HG03139 (cell line): ENCODE measurements around the gene AFF2.

Source experiments
- ATAC-seq: cut with Tn5 transposase; IDR thresholded peaks from one replicate; pipeline ENCODE4 v1.9.1; 2021; ENCODE audit not compliant: unreplicated experiment

The AFF2 gene

DNA sequence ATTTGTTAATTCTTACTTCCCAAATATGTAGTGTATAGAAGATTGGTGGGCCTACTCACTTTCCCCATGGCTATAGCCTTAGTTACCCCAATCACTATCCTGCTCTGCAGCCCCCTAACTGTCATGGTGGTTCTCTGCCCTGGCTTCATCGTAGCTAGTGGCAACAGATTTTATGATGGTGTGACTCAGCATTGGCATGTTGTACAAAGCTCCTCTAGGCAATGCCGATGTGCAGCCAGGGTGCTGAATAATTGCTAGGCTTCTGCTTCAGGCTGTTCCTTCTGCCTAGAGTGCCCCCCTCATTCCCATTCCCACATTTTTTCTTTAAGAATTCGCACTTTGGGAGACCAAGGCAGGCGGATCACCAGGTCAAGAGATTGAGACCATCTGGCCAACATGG is 35.2 kb downstream of the AFF2 start:
- no peak for ATAC-seq

DNA sequence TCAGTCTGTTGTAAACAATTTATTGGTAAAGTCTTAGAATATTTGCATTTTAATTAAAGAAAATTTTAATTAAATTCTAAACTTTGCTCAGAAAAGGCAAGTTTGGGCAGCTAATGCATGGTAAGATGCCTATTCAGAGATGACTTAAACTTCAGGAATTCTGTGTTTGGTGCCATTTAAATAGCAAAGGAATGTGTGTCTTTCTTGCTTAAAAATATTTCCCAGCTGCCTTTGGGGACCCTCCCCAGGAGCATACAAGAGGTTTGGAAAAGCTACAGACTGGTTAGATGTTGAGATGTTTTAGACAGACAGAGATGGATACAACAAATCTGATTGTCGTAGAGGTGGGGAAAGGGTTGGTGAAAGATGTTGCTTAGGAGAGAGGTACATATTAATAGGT is 36.5 kb downstream of the AFF2 start:
- ATAC-seq = no peak

DNA sequence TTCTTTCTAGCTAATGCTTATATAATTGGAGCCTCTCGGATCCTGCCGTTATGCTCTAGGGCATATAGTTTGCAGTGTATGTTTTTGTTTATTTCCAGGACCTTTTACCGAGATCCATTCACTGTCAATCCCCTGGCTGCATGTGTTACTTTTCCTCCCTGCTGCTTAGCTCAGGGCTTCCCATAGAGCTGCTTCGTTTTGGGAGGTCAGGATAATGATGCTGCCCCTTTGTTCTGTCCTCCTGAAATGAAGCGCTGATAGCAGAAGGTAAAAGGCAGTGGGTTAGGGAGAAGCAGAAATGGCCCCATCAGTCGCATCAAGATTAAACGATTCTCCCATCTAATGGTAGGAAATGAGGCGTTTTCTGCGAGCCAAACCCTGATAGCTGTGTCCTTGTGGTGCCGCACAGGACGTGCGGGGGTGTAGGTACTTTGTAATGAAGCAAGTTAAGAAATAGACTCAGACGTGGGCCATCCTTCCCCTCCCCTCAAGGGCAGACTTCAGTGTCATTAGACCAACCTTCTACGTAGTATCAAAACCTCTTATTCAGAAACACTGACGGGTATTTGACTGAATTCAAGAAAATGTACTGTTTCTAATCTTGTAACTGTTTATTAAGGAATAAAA is 37.3 kb downstream of the AFF2 start:
- no peak for ATAC-seq

DNA sequence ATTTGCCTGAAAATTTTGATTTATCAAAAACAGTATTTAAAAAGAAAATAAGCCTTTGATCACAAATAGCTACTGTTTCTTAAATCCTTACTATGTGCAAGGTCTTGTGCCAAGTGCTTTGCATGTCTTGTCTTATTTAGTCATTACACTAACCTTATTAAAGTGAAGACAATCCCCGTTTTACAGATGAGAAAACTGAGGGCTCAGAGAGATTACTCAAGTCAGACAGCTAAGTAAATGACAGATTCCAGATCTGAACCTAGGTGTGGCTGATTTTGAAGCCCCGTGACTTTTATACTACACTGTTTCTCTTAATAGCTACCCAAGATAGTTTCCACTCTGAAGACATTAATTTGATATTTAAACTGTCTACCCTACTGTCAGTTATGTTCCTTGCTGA is 38.2 kb downstream of the AFF2 start:
- no peak for ATAC-seq

DNA sequence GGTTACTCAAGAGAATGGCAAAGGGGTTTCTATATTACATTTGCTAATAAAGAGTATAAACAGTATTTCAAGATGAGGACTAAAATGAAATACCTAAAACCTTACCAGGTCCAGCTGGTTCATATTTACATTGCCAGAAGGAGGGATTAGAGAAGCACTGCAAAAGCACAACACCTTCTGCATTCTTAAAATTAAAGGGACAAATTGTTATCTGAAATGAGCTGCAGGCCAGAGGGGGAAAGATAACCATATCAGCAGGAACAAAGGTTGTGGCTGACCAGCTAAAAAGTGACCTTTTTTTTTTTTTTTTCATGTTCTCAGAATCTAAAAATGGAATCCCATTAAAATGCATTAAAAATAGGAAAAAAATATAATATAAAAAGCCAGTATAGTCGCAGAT is 39.7 kb downstream of the AFF2 start:
- ATAC-seq = no peak

DNA sequence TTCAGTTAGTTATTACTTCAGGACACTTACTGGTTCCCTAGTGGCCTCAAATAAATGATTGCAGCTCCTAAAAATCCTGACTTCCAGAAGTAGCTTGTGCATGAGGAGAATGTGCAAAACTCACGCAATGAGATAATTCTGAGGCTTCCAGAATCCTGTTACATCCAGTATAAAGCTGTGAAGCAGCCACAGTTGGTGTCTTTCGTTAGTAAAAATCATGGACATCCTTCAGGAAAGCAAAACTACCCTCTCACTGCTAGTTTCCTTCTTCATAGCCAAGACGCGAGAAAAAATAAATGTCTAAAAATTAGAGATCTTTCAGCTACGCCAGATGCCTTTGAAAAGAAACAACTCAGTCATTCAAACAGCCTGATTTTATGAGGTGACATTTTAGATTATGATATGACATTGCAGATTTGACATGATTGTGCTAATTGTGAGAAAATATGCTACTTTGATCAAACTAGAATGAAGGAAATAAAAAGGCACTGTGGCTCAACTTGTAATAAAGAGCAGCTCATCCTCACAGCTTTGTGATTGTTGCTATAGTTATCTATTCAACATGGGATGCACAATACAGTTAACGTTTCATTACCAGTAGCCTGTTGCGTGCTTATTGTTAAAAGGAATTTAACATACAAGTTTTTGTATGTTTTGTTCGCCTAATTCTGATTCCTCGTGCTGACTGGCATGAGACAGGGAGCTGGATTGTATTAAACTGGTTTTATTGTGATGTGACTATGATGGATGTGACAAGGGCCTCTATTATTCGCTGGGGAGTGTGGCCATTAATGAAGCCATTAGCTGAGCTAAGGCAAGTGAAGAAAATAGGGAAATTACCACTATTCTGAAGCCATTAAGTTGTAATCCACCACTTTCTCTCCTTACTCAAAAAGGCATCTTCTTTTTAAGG is 40.5 kb downstream of the AFF2 start:
- ATAC-seq = no peak

DNA sequence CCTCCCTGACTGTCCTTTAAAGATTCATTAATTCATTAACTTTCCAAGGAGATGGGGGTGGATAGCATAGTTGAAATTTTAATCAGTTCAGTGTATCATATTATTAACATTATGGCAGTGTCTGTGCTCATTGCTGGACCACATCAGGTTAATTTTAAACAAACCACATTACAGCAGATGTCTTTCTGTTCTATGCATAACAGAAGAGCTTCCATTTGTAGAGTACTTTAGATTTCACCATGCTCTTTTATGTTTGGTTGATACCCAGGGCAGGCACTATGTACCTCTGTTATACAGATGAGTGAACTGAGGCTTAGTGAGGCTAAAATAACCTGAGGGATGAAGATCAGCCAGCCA is 41.1 kb downstream of the AFF2 start:
- ATAC-seq = peak; percentile 65

DNA sequence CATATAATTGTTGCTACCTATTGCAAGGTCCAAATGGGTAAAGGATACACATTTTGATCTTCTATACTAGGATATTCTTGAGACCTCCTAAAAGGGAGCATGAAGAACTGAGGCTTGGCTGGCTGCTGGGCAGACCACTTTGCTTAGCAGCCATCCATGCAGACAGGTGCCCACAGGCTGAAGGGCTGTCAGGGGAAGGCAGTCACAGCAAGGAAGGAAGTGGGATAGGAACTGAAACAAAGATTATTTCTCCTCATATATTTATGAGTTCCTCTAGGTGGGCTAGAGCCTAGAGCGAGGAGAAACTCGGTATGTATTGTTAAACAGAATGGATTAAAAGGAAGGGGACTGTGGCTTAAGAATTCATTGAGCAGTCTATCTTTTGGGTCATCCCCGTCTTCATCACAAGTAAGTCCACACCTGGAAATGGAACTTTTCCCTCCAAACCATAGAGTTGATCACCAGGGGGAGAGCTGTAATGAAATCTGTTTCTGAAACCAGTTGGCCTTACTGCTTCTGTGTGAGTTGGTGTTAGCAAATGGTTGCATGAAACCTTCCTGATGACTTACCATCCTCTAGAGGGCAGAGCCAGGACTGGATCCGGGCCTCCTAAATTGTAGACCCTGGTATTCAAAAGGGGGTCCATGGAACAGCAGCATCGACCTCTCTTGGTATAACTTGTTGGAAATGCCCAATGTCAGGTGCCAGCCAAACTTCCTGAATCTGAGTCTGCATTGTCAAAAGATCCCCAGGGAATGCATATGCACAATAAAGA is 42.3 kb downstream of the AFF2 start:
- no peak for ATAC-seq

DNA sequence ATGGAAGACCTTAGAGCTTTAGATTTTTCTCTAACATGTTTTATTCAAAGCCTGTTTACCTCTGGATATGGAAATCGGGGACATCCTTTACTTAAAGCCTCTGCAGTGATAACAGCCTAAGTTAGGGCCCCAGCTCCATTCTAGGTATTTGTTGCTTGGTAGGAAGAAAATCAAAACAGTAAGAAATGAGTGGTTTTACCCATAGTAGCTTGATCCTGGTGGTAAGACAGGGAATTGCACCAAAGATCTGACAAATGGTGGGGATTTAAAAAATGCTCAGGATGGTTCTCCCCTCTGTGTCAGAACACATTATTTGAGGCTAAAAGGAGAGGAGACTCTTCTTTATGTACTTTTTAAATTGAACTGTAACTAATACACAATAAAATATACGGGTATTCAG is 52.4 kb downstream of the AFF2 start:
- no peak for ATAC-seq

DNA sequence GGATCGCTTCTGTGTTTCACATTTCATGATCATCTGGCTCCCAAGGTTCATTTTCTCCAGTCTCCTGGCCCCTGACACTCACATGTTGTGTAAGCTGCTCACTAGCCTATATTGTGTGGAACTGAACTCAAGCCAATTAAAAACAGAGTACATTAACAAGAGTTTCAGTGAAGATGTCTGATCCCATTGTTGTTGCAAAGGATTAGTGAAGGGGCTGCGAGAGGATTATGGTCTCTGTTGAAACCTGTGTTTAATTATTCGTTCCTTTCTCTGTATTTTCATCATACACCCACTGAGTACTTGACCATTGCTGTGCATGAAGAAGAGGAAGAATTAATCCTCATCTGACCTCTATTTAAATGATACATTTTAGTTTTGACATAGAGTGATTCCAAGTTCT is 54.7 kb downstream of the AFF2 start:
- no peak for ATAC-seq

DNA sequence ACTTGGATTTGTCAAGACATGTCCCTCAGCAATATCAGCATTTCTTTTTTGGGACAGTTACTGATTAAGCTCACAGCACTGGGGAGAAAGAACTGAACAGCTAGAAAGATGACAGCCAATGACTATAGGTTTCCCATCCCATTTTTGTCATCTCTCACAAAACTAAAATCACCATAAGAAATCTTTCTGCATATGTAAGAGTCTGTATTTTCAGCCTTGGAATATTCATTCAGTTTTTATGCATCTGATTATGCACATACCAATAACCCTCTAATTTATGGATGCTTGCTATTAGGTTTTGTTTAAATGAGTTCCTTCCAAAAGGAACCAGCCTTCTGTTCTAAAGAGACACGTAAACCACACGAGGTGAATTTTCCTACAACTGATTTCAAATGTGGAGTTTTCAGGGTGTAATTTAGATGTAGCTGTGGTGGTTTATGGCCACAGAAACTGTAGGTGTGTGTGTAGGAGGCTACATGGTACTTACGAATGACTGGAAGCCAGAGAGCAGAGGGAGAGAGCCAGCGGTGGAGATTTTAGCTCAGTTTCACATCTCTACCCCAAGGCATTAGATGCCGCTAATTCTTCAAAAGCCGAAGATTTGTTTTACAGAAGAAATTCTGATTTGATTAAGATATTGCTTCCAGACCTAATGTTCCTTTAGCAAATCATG is 55.3 kb downstream of the AFF2 start:
- ATAC-seq = no peak

DNA sequence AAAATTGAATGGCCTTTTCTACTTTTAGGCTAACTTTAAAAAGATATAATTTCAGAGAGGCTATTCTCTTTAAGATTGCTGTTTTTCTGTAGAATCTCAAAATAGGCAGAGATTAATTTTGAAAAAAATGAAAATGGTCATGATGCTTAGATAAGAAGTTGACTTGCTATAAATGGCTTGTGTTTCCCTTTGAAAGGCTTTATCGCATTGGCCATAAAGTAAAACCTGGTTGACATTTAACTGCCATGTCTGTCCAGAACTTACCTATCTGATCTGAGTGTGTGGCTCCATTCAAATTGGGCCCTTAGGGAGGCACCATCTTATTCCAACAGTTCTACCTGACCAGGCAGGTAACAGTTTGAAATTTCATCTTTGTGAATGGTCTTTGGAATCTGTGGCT is 56.1 kb downstream of the AFF2 start:
- ATAC-seq = no peak

DNA sequence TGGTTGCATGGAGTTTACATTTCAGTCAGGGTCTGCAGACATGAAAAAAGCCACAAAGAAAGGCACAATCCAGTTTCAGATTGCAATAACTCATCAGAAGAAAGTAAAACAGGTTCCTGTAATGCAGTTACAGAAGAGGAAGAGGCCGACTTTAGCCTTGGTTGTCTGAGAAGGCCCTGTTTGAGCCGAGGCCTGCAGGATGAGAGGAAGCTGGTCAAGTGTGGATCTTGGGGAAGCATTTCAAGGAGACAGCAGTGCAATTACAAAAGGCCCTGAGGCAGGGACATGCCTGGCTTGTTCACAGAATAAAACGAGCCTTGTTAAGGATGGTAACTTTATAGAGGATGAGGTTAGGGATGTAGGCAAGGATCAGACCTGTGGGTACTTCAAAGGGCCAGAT is 62.4 kb downstream of the AFF2 start:
- no peak for ATAC-seq

DNA sequence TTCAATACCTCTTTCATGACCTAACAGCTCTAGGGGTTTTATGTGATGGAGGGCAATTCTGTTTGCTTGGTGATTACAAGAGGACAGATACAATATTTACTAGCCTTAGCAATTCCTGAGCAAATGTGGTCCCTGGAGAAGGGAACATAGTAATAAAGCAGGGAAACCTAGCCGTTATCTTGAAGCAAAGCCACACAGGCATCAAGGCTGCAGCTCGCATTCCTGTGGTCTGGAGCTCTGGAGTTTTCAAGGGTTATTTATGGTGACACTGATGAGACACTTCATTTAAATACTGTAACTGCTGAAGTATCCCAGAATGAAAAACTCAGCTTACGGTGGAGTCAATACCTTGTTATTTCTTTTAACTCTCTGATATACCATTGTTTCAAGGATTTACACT is 66.8 kb downstream of the AFF2 start:
- ATAC-seq = no peak

DNA sequence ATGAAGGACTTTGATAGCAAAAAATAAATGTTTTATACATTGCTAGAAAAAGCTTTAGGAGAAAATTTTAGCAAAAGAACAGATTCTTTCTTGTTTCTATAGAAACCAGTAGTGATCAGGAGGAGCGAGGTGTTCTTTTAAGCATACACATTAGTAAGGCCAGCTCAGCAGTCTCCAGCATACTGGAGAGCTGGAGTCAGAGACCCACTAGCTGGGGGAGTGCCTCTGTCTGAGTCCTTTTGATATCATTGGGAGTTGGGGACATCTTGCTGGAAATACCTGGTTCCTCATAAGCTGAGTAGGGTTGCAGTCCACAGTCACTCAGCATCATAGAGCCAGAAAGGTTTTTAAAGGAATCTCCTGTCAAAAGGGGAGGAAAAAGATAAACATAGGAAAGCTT is 67.4 kb downstream of the AFF2 start:
- ATAC-seq = no peak

DNA sequence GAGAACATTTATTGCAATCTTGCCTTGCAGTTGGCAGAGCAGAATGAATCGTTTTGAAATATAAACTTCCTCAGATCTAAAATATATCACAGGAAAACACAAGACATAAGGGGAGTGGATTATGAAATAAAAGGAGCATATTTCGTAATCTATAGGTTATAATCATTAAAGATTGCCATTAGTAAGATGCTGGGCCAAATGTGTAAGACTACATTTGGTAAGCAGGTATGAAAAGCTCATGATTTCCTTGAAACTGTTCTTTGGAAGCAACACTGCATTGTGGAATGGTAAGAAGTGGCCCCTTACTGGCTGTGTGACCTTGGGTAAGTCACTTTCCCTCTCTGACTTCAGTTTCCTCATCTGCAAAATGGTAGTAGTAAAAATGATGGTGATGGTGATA is 68.3 kb downstream of the AFF2 start:
- ATAC-seq = no peak

DNA sequence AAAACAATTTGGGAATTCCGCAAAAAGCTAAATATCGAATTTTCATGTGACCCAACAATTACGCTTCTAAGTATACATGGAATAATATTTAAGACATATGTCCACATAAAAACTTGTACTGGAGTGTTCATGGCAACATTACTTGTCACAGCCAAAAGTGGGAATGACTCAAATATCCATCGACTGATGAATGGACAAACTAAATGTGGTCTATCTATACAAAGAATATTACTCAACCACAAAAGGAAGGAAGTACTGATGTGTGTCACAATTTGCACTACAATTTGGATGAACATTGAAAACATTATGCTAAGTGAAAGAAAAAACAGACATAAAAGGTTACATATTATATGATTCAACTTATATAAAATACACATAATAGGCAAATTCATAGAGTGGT is 71.9 kb downstream of the AFF2 start:
- no peak for ATAC-seq

DNA sequence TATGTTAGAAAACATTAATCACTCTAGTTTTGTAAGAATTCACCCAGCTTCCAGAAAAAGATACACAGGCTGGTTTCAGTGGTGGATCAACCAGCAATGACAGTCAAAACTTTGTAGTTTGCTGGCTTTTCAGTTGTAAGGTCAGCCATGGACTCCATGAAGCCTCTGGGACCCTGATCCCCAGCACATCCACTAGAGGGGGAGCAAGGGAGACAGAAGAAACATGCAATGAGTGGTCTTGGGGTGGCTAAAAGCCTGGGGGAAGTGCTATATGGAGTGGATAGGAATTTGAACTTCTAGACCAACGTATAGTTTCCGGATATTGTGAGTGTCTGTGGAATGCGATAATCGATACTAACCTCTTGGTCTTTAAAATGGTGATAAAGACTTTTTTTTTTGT is 72.7 kb downstream of the AFF2 start:
- no peak for ATAC-seq

DNA sequence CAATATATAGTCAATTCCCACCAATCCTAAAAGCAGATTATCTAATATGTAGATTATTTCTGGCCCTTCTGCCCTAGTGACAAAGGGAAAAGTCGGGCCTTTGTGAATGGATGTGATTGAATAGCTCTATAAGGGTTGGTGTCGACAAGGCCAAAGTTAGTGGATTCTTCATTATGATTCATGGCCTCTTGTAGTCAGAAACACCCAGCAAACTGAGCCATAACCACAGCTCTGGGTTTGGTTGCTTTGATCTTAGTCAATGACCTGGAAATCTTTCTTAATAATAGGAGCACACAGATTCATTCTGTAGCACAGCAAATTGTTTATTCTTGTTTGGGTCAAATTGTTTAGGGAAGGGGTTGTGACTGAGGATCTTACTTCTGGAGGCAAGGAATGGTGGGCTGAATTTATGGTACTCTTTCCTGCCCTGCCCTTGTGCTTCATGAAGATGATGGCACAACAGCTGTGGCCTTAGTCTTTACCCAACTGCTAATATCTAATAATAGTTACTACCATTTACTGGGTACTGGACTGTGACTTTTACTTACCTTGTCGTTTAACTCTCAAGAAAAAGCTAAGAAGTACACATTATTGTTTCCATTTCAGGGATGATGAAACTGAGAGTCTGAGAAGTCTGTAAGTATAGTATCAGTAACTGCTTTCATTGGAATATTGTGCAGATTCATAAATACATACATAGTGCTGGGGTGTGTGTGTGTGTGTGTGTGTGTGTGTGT is 74.0 kb downstream of the AFF2 start:
- ATAC-seq = no peak

DNA sequence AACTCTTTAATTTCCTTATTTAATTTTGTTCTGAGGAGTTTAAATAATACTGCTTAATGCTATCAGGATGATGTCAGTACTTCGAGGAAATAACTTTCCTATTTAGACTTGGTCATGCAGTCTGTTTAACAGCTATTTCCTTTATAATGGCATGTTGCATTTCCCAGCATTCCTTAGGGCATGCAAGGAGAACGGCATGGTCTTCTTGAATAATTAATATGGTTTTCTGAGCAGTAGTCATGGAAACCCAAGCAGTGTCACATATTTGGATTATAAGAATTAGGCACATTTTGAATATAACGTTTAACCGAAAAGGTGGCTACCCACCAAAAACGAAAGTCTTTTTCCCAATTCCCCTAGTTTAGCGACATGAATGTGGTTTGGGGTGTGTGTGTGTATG is 76.0 kb downstream of the AFF2 start:
- ATAC-seq = no peak

DNA sequence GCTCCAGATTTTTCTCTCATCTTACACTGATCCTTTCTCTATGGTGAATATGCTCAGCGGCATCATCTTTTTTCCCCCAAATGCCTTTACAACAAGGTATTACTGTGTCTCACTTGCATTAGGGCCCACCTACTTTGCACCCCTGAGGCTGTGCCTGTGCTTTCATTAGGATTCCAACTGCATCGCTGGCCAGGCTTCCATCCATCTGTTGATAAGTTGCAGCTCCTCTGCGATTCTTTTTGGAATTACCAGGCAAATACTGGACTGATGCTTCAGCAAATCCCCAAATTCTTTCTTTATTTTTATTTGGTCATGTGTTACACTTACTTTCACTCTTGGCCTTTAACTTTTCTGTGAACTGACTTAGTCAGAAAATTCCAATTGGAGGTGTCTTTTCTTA is 77.3 kb downstream of the AFF2 start:
- ATAC-seq = no peak
